Suprapubic skin (tissue), 4 donors: ENCODE data around the gene ATG4A.

Experiments used
- CTCF ChIP-seq, 2 donors: fragments of 200-600 bp in 1 of 2; fragments of 450-650 bp in 1 of 2; sonication (generic) in 1 of 2; IDR thresholded peaks; one replicate each; pipeline ENCODE4 v1.5.1; 2016 to 2019; ENCODE audit warnings: antibody characterized with exemption in 2 of 2, mild to moderate bottlenecking in 1 of 2, moderate library complexity in 1 of 2
- POLR2A ChIP-seq, 2 donors: fragments of 450-650 bp; IDR thresholded peaks; one replicate each; pipeline ENCODE4 v1.6.1; 2017; ENCODE audit warnings: antibody characterized with exemption in 2 of 2, mild to moderate bottlenecking in 2 of 2, moderate library complexity in 2 of 2
- POLR2AphosphoS5 ChIP-seq, 3 donors: sonication (generic); formaldehyde crosslinking; IDR thresholded peaks; one replicate each; pipeline ENCODE4 v1.6.1; 2017; ENCODE audit warnings: antibody characterized with exemption in 3 of 3

DNA sequence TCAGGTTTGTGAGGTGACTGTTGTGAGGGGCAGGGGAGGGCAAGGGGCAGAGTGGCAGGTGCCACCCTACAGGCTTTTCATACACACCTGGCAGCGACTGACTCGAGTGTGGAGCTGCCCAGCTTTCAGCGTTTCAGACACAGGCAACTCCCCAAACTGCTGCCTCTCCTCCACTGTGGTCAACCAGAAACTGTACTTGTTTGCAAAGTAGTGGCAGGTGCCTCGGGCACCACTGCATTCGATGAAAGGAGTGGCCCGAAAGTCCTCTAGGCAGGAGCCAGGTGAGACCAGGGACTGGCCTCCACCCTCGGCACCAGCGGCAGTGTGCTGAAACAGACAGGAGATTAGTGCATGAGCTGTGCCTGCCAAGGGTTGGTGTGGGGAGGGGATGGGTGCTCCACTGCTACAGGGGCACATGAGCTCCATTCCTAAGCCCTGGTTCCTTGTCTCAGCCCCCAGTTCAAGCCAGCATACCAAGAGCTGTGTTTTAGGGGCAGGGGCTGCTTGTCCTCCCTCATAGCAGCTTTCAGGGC is 65.4 kb downstream of the ATG4A start:
- no peak for TF ChIP-seq POLR2A (IDR thresholded peaks at IDR 0.05)
- TF ChIP-seq CTCF (IDR thresholded peaks at IDR 0.05) = no peak
- TF ChIP-seq POLR2AphosphoS5 (IDR thresholded peaks at IDR 0.05) = no peak
